H1 (cell line): ENCODE data around the gene KCNMA1. TPM values are rescaled to one million over a fixed set of nuclear protein-coding genes. Genes with fewer than 3 reads are reported as not detected.

Experiments
- CHD7 ChIP-seq: fragments of 300-600 bp; sonication (generic); IDR thresholded peaks from 2 replicates; pipeline ENCODE4 v1.7.1; 2012; ENCODE audit warnings: low read length, moderate library complexity, mild to moderate bottlenecking, inconsistent platforms; ENCODE audit not compliant: insufficient replicate concordance
- polyA plus RNA-seq, 7 experiments: library from polyadenylated mRNA; depleted of rRNA in 3 of 7; stranded (reverse) in 5 of 7; unstranded in 2 of 7; fragments of >200 nt in 5 of 7; fragments of 200-250 nt in 2 of 7; gene quantifications; 1 replicate in 5 of 7; 2 replicates in 1 of 7; 4 replicates in 1 of 7; pipeline versions ENCODE4 v1.2.1 to v1.2.3, GENCODE V29; 2011 to 2013; ENCODE audit warnings: missing spikeins in 2 of 7, mixed read lengths in 2 of 7
- total RNA-seq: library from RNA; stranded (reverse); fragmentation: NEBNext Ultra II Directional; extraction: Animal tissue kit (Norgen Biotek cat#: 25700); gene quantifications from 2 replicates; pipeline ENCODE4 v1.2.1, GENCODE V29; 2021

KCNMA1 gene
- total and polyA plus RNA-seq, 2 of the 8 experiments (the other 6 are each of a cell fraction or from before 2014, with no cell fraction given), result 10.2 to 11.1 TPM

- no peak for TF ChIP-seq CHD7
Observed at GRCh38 chr10:77553311-77553710, 84.3 kb downstream of the KCNMA1 start (continued).
